Mesodermal cell (in vitro differentiated cells): ENCODE measurements around the gene TSPAN4.

ENCODE experiments used
- H3K27ac ChIP-seq: 2 replicates; pipeline ENCODE4 v1.7.0; 2013; ENCODE audit warnings: mild to moderate bottlenecking, low read depth, low read length, moderate library complexity; ENCODE audit not compliant: severe bottlenecking
- H3K36me3 ChIP-seq: 2 replicates; pipeline ENCODE4 v1.7.1; 2013; ENCODE audit warnings: mild to moderate bottlenecking, low read length, moderate library complexity; ENCODE audit not compliant: control insufficient read depth, insufficient read depth
- H3K4me1 ChIP-seq: one replicate; pipeline ENCODE4 v1.7.1; 2013; ENCODE audit warnings: mild to moderate bottlenecking, low read length; ENCODE audit not compliant: insufficient read depth, control insufficient read depth, poor library complexity, severe bottlenecking
- H3K4me3 ChIP-seq: 2 replicates; pipeline ENCODE4 v1.7.0; 2013; ENCODE audit warnings: low read length, control low read depth, mild to moderate bottlenecking; ENCODE audit not compliant: insufficient read depth, poor library complexity, severe bottlenecking; ENCODE audit errors: extremely low read depth
- H3K9me3 ChIP-seq: 2 replicates; pipeline ENCODE4 v1.7.1; 2013; ENCODE audit warnings: mild to moderate bottlenecking, low read length, moderate library complexity; ENCODE audit not compliant: control insufficient read depth
- WGBS, 2 experiments: methylation state at CpG; one replicate each; pipeline ENCODE4 v1.1.5; 2013; ENCODE audit warnings: missing lambda C conversion rate in 2 of 2; ENCODE audit not compliant: insufficient coverage in 2 of 2; 5-methylcytosine and 5-hydroxymethylcytosine counted together

TSPAN4 gene

DNA sequence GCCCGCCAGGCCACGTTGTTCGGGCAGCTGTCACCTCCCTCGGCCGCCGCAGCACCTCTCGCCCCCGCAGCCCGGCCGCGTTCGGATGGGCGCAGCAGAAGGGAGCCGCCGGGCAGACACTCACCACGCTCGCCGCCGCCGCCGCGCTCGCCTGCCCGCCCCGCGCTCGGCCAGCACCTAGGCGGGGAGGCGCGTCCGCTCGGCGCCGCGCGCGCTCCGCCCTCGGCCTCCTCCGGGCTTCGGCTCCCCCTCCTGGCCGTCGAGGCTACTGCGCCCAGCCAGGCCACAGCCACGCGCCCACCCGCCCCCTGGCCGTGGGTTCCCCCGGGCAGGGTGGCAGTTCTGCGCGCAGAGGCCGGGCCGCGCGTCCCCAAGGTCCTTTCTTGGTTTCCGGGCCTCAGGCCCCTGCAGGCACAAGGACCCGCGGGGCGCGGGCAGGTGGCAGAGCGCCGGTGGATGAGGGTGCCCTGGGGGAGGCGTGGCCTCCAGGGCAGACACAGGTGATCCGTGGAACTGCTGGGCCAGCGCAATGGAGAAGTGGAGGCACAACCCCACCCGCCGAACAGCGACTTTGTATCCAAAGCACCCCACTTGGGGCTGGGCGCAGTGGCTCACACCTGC lies 44.4 kb upstream of the TSPAN4 start, which contains the start of gene SLC25A22:
TSS of gene SLC25A22 (minus strand) at position 189 of the 621 bp plus-strand sequence. CDS start 3,275 bp downstream, outside the sequence.
- peak within 1 kb of the TSS; percentile 71 for H3K4me3 ChIP-seq
- WGBS, 2 experiments: 7 to 9% methylated on average over 54 to 69 of the region's 69 CpGs
- H3K36me3 ChIP-seq: peaks cover 48% of the 10 kb centered on the region
- peaks cover 15% of the 10 kb centered on the region for H3K4me1 ChIP-seq
- peak within 1 kb of the TSS; percentile 88 for H3K27ac ChIP-seq
- H3K9me3 ChIP-seq: no peaks in the 10 kb centered on the region

DNA sequence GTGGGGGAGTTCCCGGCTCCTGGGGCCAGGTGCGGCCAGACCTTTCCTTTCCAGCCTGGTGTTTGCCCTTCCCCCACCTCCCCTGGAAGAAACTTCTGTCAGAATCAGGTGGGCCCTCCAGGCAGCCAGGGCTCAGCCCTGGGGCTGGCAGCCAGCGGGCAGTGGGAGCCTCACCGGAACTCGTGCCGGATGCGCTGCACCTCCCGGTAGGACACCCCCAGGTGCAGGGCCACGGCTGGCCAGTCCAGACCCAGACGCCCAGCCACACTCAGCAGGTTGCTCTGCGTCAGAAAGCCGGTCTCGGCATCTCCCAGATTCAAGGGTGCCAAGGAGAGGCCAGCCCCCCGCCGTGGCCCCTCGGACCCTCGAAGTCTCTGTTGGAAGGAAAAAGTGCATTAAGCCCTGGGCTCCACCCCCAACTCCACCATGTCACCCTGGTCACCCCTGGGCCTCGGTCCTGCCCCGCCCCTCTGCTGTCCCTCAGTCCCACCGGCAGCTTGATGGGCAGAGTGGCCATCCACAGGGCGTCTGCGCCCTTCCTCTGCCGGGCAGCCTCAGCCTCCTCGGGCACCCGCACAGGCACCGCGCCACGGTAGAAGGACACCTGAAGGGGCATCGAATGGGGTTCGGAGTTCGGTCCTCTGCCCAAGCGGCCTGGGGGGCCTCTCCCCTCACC lies 42.9 kb upstream of the TSPAN4 start:
- Histone ChIP-seq H3K4me1 (peaks cover 28% of the 10 kb centered on the region), H3K36me3 (peaks cover 36% of the 10 kb centered on the region), H3K27ac (no peak overlapping the region), H3K4me3 (no peak overlapping the region), H3K9me3 (no peaks in the 10 kb centered on the region)
- WGBS, 2 experiments: 96 to 97% methylated on average over 27 to 28 of the region's 32 CpGs

DNA sequence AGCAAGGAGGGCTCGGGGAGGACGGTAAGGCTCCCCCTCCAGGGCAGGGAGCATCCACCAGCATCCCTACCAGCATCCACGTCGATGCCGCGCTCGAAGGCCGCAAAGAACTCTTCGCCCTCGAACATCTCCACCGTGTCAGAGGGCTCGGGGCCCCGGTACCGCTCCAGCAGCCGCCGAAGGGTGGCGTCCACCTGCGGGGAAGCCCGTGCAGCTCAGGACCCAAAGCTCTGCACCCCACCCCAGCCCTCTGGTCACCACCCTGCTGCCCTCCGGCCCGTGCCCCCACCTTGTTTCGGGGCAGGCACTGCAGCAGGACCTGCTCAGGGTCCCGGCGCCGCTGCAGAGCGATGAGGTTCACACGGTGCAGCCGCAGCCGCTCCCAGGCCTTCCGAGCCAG lies 42.2 kb upstream of the TSPAN4 start:
- WGBS, 2 experiments: 95 to 97% methylated on average over 22 to 28 of the region's 30 CpGs
- H3K27ac ChIP-seq: no peak overlapping the region
- peaks cover 28% of the 10 kb centered on the region for H3K4me1 ChIP-seq
- no peaks in the 10 kb centered on the region for H3K9me3 ChIP-seq
- peaks cover 36% of the 10 kb centered on the region for H3K36me3 ChIP-seq
- H3K4me3 ChIP-seq: no peak overlapping the region

DNA sequence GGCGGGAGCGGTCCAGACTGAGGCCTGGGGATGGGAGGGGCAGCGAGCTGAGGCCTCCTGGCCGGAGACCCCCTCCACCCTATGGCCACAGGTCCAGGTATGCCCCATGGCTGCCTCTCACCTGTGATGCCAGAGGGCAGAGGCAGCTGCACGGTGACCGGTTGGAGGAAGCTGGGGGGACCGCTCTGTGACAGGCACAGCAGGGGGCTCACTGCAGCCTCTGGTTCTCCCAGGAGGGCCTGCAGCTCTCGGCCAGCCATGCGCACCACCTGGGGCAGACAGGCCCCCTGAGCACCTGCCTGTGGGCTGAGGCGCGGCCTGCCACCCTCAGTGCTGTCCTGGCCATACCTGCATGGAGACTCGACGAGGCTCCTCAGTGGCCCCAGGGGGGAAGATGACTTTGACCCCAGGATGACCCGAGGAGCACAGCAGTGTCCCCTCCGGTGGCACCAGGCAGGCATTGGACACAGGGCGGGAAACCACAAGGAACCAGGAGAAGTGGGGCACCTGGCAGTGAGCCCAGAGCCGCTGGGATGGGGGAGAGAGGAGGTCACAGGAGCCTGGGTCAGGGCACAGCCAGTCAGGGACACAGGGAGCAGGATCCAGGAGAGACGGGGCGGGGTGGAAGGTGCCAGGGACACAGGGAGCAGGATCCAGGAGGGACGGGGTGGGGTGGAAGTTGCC lies 41.4 kb upstream of the TSPAN4 start:
- WGBS, 2 experiments: 95 to 96% methylated on average over 18 to 19 of the region's 20 CpGs

DNA sequence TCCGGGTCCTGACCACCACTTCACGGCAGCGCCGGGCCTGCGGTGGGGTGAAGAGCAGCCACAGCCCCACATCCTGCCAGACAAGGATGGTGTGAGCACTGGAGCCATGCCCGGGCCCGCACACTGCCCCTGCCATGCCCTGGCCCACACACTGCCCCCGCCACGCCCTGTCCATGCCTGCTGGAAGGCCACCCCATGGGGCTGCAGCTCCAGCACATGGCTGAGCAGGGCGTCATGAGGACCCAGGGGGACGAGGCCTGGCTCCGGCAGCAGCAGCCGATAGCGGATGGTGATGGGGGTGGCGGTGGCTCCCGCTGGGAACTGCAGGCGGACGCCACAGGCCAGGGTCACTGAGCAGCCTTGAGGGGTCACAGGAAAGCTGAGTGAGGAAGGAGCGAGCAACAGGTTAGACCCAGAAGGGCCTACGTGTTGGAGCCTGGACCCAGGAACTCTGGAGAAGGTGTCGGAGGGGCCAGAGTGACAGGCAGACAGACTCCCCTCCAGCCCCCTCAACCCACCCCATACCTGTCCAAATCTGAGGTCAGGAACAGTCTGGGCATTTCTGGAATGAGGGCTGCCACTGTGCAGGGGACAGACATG lies 40.5 kb upstream of the TSPAN4 start:
- H3K36me3 ChIP-seq: peaks cover 36% of the 10 kb centered on the region
- H3K4me1 ChIP-seq: peaks cover 15% of the 10 kb centered on the region
- 95 to 97% methylated on average over 19 to 20 of the region's 21 CpGs for WGBS, 2 experiments
- H3K4me3 ChIP-seq: no peak overlapping the region
- H3K27ac ChIP-seq: no peak overlapping the region
- no peaks in the 10 kb centered on the region for H3K9me3 ChIP-seq

More for the DNA sequence above, 41.4 kb upstream of the TSPAN4 start:
- Histone ChIP-seq H3K9me3 (no peaks in the 10 kb centered on the region), H3K4me1 (peaks cover 23% of the 10 kb centered on the region), H3K4me3 (no peak overlapping the region), H3K27ac (no peak overlapping the region), H3K36me3 (peaks cover 36% of the 10 kb centered on the region)

DNA sequence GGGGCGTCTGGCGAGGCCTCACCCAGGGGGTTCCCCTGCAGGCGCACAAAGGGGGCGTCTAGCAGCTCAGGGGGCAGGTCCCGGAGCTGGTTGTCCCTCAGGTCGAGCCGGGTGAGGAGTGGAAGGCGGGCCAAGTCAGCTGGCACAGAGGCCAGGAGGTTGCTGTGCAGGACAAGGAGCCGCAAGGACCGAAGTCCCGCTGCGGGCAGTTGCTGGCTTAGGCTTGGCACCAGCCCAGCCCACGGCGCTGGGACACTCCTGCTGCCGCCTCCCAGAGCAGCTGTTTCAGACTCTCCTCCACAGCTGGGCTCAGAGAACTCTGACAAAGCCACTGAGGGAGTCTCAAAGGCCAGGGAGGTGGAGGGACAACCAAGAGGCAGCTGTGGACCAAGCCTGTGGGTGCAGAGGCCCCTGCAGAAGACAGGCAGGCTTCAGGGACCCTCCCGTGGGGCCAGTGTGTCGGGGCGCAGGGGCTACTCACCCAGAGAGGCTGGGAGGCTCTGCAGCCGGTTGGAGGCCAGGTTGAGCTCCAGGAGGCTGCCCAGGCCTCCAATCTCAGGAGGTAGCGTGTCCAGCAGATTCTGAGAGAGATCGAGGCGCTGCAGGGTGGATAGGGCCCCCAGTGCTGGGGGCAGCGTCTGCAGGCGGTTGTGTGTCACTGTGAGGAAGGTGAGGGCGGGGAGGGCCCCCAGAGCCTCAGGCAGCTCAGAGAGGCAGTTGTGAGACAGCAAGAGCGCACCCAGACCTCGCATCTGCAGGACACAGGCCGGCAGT lies 39.8 kb upstream of the TSPAN4 start:
- Histone ChIP-seq H3K27ac (no peak overlapping the region), H3K4me1 (peaks cover 15% of the 10 kb centered on the region), H3K36me3 (peaks cover 36% of the 10 kb centered on the region), H3K4me3 (no peak overlapping the region), H3K9me3 (no peaks in the 10 kb centered on the region)
- 94% methylated on average over 28 of the region's 28 CpGs for WGBS, 2 experiments

DNA sequence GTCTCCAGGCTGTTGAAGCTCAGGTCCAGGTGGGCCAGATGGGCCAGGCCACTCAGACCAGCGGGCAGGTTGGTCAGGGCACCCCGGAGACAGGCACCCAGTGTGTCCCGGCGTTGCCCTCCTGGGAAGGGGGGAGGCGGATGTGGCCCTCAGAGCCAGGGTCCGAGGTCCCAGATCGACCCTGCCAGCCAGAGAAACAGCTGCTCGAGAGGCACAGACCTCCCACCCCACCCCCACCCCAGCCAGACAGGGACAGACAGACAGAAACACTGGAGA lies 39.2 kb upstream of the TSPAN4 start:
- Histone ChIP-seq H3K4me3 (peak overlapping the region; percentile 58), H3K9me3 (no peaks in the 10 kb centered on the region), H3K27ac (no peak overlapping the region), H3K4me1 (peaks cover 15% of the 10 kb centered on the region), H3K36me3 (peaks cover 36% of the 10 kb centered on the region)
- 91 to 100% methylated on average over 1 to 5 of the region's 8 CpGs for WGBS, 2 experiments

DNA sequence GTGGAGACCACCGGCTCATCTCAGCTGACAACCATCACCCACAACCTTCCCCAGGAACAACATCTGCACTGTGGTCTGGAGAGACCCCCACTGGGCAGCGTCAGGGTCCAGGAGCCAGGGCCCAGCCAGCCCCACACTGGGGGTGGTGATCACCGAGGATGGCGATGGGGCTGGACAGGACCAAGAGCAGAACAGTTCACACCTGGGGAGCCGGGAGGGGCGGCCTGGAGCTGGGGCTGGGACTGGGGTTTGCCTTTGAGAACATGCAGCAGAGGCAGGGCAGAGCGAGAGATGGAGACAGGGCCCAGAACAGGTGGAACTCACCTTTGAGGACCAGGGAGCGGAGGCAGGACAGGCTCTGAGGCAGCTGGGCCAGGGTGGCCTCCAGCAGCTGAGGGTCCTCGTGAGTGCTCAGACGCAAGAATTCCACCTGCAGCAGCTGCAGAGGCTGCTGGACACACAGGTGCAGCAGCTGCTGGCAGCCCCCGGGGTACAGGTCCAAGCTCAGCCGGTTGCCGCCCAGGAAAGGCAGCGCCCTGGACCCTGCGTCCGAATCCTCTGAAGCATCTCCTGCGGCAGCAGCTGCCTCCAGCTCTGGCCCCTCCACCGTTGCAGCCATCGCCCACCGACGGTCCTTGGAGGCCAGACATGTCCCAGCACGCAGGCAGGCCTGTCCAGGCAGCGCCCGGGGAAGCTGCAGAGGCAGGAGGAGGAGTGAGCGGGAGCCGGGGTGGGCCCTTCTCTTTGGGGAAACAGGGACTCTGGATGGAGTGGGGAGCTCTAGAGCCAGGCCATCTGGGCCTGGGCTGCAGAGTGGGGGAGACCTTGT lies 38.7 kb upstream of the TSPAN4 start:
- Histone ChIP-seq H3K4me3 (peak overlapping the region; percentile 58), H3K27ac (no peak overlapping the region), H3K9me3 (no peaks in the 10 kb centered on the region), H3K4me1 (peaks cover 15% of the 10 kb centered on the region), H3K36me3 (peaks cover 34% of the 10 kb centered on the region)
- 81 to 82% methylated on average over 22 to 25 of the region's 26 CpGs for WGBS, 2 experiments

DNA sequence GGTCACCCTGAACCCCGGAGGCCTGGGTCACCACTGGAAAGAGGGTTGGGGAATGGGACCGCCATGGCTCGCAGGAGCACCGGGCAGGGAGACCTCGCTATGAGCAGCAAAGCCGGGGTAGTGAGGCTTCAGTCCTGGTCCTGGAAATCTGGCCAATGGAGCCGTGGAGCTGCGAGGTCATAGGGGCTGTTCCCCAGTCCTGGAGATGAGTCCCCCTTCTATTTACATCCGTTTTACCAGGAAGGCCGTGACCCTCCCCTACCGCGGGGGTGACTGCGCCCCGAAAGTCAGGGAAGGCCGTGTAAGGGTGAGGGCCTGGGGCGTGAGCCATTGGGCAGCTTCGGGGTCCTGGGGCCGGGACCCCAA lies 38.1 kb upstream of the TSPAN4 start:
- Histone ChIP-seq H3K36me3 (peaks cover 30% of the 10 kb centered on the region), H3K27ac (no peak overlapping the region), H3K9me3 (no peaks in the 10 kb centered on the region), H3K4me3 (peak overlapping the region; percentile 58), H3K4me1 (peaks cover 15% of the 10 kb centered on the region)
- WGBS, 2 experiments: 33 to 45% methylated on average over 11 to 16 of the region's 18 CpGs
